Activated CD8-positive, alpha-beta memory T cell treated with anti-CD3 and anti-CD28 coated beads, Interleukin-2, amount 50 U/mL, for 4 hours (primary cell): ENCODE results near the gene CFAP100.

Source experiments
- DNase-seq: peaks from one replicate; pipeline ENCODE4 v3.0.0-alpha.2; 2020

Gene CFAP100

GRCh38 chr3:126466886-126467610, 72.3 kb downstream of the CFAP100 start:
- no peak for DNase-seq

GRCh38 chr3:126467611-126467955, 72.9 kb downstream of the CFAP100 start:
- no peak for DNase-seq

- DNase-seq = no peak
These were observed 73.6 kb downstream of the CFAP100 start for GRCh38 chr3:126468028-126468891.

GRCh38 chr3:126469479-126469878, 74.8 kb downstream of the CFAP100 start:
- DNase-seq = no peak

- no peak for DNase-seq
These were observed 77.7 kb downstream of the CFAP100 start for GRCh38 chr3:126472277-126473006.

- DNase-seq = no peak
These were observed 78.8 kb downstream of the CFAP100 start for GRCh38 chr3:126473292-126474168.

- peak; percentile 41 for DNase-seq
These were observed 80.0 kb downstream of the CFAP100 start for GRCh38 chr3:126474498-126475412.

GRCh38 chr3:126475413-126476114, 80.9 kb downstream of the CFAP100 start, which contains the start of gene ZXDC:
Gene ZXDC (minus strand): TSS chr3:126475891. CDS start chr3:126475865, 26 bp downstream.
- DNase-seq = peak; percentile 93

- DNase-seq = no peak
These were observed 81.7 kb downstream of the CFAP100 start for GRCh38 chr3:126476166-126477060.

GRCh38 chr3:126477061-126477380, 82.3 kb downstream of the CFAP100 start:
- DNase-seq = no peak

GRCh38 chr3:126478581-126479310, 84.0 kb downstream of the CFAP100 start:
- DNase-seq = no peak

GRCh38 chr3:126479642-126480041, 84.9 kb downstream of the CFAP100 start:
- no peak for DNase-seq

- DNase-seq = no peak
These were observed 85.5 kb downstream of the CFAP100 start for GRCh38 chr3:126480206-126480605.

- DNase-seq = no peak
These were observed 86.2 kb downstream of the CFAP100 start for GRCh38 chr3:126480861-126481260.

- DNase-seq = no peak
These were observed 87.2 kb downstream of the CFAP100 start for GRCh38 chr3:126481808-126482502.

GRCh38 chr3:126482503-126483255, 88.0 kb downstream of the CFAP100 start:
- DNase-seq = no peak

- no peak for DNase-seq
These were observed 88.6 kb downstream of the CFAP100 start for GRCh38 chr3:126483321-126483761.
